Caco-2 (cell line): ENCODE results near the gene ANGPTL2. TPM values are rescaled to one million over a fixed set of nuclear protein-coding genes. Genes with fewer than 3 reads are reported as not detected.

Experiments used
- BruUV-seq: library from RNA; stranded (reverse); fragments of 400-500 nt; replicated peaks from 2 replicates; lab custom pipeline; 2021; lab: Mats Ljungman, UMichigan
- CTCF ChIA-PET: fragments of 300-600 bp; sonication (Branson Sonifier 250); formaldehyde crosslinking; loops from one replicate; lab custom pipeline; 2022; ENCODE audit warnings: antibody characterized with exemption; lab: Charles Lee
- POLR2A ChIA-PET: fragments of 300-600 bp; sonication (Branson Sonifier 250); formaldehyde crosslinking; loops from one replicate; lab custom pipeline; 2022; ENCODE audit warnings: antibody characterized with exemption; lab: Charles Lee
- DNase-seq, 2 experiments: peaks; one replicate each; pipeline versions ENCODE4 v3.0.0 to v3.0.0-alpha.2; 2020 to 2022
- H3K27me3 ChIP-seq: replicated peaks from 2 replicates; pipeline ENCODE4 v1.6.0; 2011; ENCODE audit warnings: low read length; ENCODE audit not compliant: control insufficient read depth, insufficient read depth
- H3K36me3 ChIP-seq: 2 replicates; pipeline ENCODE4 v1.5.1; 2011; ENCODE audit warnings: low read length; ENCODE audit not compliant: control insufficient read depth, insufficient read depth
- H3K4me1 ChIP-seq: fragments of 250-450 bp; sonication (Bioruptor Pico); 2 replicates; pipeline ENCODE4 v1.5.1; 2020; ENCODE audit warnings: mild to moderate bottlenecking
- H3K4me3 ChIP-seq: 2 replicates; pipeline ENCODE4 v1.5.1; 2011; ENCODE audit warnings: low read depth, mild to moderate bottlenecking, control low read depth, low read length
- H3K9me3 ChIP-seq: fragments of 250-450 bp; sonication (Bioruptor Pico); 2 replicates; pipeline ENCODE4 v1.5.1; 2020; ENCODE audit warnings: mild to moderate bottlenecking, moderate library complexity
- H3K27ac Mint-ChIP-seq: one replicate; pipeline ENCODE4 v1.8.0; 2022; ENCODE audit warnings: mixed read lengths; ENCODE audit not compliant: unreplicated experiment
- H3K27me3 Mint-ChIP-seq: one replicate; pipeline ENCODE4 v1.8.0; 2022; ENCODE audit warnings: mixed read lengths; ENCODE audit not compliant: insufficient read depth, unreplicated experiment
- H3K36me3 Mint-ChIP-seq: one replicate; pipeline ENCODE4 v1.8.0; 2022; ENCODE audit warnings: mild to moderate bottlenecking, mixed read lengths; ENCODE audit not compliant: insufficient read depth, unreplicated experiment
- H3K4me1 Mint-ChIP-seq: one replicate; pipeline ENCODE4 v1.8.0; 2022; ENCODE audit warnings: low read depth, mixed read lengths; ENCODE audit not compliant: unreplicated experiment
- H3K4me3 Mint-ChIP-seq: one replicate; pipeline ENCODE4 v1.8.0; 2022; ENCODE audit warnings: mild to moderate bottlenecking, moderate library complexity, mixed read lengths; ENCODE audit not compliant: unreplicated experiment
- H3K9me3 Mint-ChIP-seq: one replicate; pipeline ENCODE4 v1.8.0; 2022; ENCODE audit warnings: mixed read lengths; ENCODE audit not compliant: unreplicated experiment
- intact Hi-C: fragments of 100-400 bp; cut with micrococcal nuclease; formaldehyde crosslinking; loops from one replicate; pipeline ENCODE4 v1.10.0; 2022; ENCODE audit not compliant: unreplicated experiment
- total RNA-seq: library from RNA; stranded (reverse); gene quantifications from 2 replicates; pipeline ENCODE4 v1.2.3, GENCODE V29; 2022
- TF ChIP-seq, protein P1 (sequence below), 2 experiments: fragments of 200-600 bp in 1 of 2; IDR thresholded peaks; 1 replicate in 1 of 2; 2 replicates in 1 of 2; pipeline versions ENCODE4 v1.5.1 to v1.8.0; 2011 to 2022; ENCODE audit warnings: antibody characterized with exemption in 1 of 2, control low read depth in 1 of 2, inconsistent platforms in 1 of 2, low read depth in 1 of 2, low read length in 1 of 2, mild to moderate bottlenecking in 1 of 2, moderate library complexity in 1 of 2; ENCODE audit not compliant: insufficient read depth in 1 of 2, severe bottlenecking in 1 of 2, unreplicated experiment in 1 of 2

Gene ANGPTL2
- total RNA-seq, 1 experiment from 2014 or later = not detected

DNA sequence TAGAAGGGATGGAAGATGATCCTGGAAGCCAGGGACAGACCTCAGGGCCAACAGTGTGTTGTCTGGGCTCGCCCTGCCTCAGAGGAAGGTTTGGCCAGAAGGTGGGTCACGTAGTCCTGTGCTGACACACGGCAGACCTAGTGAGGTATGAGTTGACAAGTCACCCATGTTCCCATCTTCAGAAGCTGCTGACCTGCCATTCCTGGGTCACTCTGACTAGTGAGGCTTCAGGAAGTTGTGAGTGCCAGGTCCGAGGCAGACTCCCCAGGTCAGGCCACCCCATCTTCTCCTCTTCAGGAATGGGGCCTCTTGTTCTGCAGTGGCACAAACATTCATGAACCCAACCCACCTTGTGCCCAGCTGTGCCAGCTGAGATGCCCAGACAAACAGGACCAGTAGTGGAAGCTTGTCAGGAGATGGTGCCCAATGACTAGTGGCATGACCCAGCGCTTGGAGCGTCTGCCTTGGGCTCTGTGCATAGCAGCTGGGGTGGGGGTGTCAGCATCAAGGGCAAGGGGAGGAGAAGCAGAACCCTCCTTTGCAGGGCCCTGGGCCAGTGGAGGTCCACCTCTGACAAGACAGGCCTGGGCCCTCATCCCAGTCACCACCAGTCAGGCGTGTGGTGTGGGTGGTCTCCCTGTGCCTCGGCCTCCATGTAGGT lies 16.8 kb upstream of the ANGPTL2 start:
- Histone ChIP-seq H3K36me3 (no peaks in the 10 kb centered on the region; the same call in 1 of the 2 replicates), H3K27me3 (no peaks in the 10 kb centered on the region), H3K4me3 (no peak overlapping the region), H3K4me1 (no peaks in the 10 kb centered on the region), H3K9me3 (no peaks in the 10 kb centered on the region; the same call in 1 of the 2 replicates)
- TF ChIP-seq, protein P1, sequence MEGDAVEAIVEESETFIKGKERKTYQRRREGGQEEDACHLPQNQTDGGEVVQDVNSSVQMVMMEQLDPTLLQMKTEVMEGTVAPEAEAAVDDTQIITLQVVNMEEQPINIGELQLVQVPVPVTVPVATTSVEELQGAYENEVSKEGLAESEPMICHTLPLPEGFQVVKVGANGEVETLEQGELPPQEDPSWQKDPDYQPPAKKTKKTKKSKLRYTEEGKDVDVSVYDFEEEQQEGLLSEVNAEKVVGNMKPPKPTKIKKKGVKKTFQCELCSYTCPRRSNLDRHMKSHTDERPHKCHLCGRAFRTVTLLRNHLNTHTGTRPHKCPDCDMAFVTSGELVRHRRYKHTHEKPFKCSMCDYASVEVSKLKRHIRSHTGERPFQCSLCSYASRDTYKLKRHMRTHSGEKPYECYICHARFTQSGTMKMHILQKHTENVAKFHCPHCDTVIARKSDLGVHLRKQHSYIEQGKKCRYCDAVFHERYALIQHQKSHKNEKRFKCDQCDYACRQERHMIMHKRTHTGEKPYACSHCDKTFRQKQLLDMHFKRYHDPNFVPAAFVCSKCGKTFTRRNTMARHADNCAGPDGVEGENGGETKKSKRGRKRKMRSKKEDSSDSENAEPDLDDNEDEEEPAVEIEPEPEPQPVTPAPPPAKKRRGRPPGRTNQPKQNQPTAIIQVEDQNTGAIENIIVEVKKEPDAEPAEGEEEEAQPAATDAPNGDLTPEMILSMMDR (IDR thresholded peaks at IDR 0.05; ENCODE audit: insufficient read depth in 1 of 2, low read depth in 1 of 2, low read length in 1 of 2, severe bottlenecking in 1 of 2, unreplicated experiment in 1 of 2) = no peak
- no TSS peak for BruUV-seq
- Mint-ChIP-seq H3K4me1 (peaks cover 7% of the 10 kb centered on the region), H3K9me3 (no peaks in the 10 kb centered on the region), H3K27me3 (no peaks in the 10 kb centered on the region), H3K36me3 (peaks cover 6% of the 10 kb centered on the region), H3K27ac (no peak overlapping the region), H3K4me3 (no peak overlapping the region)
- no peak for DNase-seq
- POLR2A ChIA-PET = no interaction called here
- CTCF ChIA-PET = no interaction called here
- intact Hi-C loops = no loop called here

DNA sequence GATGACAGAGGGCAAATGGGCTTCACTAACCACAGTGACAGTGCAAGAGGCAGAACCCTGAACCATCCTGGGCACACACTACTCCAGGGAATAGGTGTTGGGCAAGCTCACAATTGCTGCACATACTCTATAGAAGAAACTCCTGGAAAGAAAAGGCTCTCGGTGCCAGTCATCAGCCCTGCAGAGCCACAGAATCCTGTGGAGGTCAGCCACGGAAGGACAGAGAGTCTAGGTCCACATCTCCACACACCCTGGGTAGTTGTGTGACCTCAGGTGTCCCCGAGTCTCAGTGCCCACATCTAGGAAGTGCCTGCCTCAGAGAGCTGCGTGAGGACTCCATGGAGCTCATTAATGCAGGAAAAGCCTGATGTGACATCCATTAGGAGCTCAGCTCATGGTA lies 16.0 kb upstream of the ANGPTL2 start:
- Histone ChIP-seq H3K9me3 (no peaks in the 10 kb centered on the region; the same call in 1 of the 2 replicates), H3K4me1 (no peaks in the 10 kb centered on the region; the same call in 1 of the 2 replicates), H3K27me3 (no peaks in the 10 kb centered on the region), H3K36me3 (no peaks in the 10 kb centered on the region; the same call in 1 of the 2 replicates), H3K4me3 (no peak overlapping the region)
- intact Hi-C loops = no loop called here
- H3K4me1 Mint-ChIP-seq = peaks cover 7% of the 10 kb centered on the region
- H3K36me3 Mint-ChIP-seq = peaks cover 6% of the 10 kb centered on the region
- H3K9me3 Mint-ChIP-seq = no peaks in the 10 kb centered on the region
- H3K27me3 Mint-ChIP-seq = no peaks in the 10 kb centered on the region
- no TSS peak for BruUV-seq
- no peak overlapping the region for H3K4me3 Mint-ChIP-seq
- ChIA-PET POLR2A (no interaction called here), CTCF (no interaction called here)
- TF ChIP-seq, protein P1 (IDR thresholded peaks at IDR 0.05; ENCODE audit: insufficient read depth in 1 of 2, low read depth in 1 of 2, low read length in 1 of 2, severe bottlenecking in 1 of 2, unreplicated experiment in 1 of 2) = no peak
- no peak for DNase-seq
- H3K27ac Mint-ChIP-seq = no peak overlapping the region

DNA sequence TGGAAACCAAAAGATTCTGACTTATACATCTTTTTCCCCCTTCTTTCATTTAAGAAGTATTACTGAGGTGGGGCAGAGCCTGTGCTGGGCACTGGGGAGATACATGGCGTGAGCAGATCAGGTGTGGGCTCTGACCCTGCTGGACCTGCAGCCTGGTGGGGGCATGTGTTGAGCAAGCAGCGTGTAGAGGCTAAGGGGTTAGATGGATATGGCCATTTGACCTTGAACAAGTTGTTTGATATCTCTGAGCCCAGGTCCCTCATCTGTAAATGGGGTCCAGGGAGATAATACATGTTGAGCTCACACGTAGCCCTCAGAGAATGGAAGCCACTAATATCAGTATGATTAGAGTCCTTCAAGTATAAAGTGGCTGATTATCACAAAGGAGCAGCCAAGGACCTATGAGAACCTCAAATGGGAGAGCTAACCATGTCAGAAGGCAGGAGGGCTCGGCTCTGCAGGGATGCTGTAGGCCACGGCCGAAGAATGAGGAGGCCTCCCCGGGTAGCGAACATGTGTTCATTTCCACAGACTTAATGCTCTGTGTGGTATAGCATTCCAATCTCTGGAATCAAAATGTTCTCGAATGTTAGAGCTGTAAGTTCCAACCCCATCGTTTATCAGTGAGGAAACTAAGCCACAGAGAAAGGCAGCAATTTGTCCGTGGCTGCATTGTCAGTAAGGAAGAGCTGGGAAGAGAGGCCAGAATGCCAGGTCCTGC lies 15.4 kb upstream of the ANGPTL2 start:
- Histone ChIP-seq H3K4me1 (peaks cover 6% of the 10 kb centered on the region), H3K9me3 (no peaks in the 10 kb centered on the region; the same call in 1 of the 2 replicates), H3K27me3 (no peaks in the 10 kb centered on the region), H3K4me3 (no peak overlapping the region), H3K36me3 (no peaks in the 10 kb centered on the region; the same call in 1 of the 2 replicates)
- no peak overlapping the region for H3K27ac Mint-ChIP-seq
- no TSS peak for BruUV-seq
- CTCF ChIA-PET = no interaction called here
- DNase-seq = no peak
- no peaks in the 10 kb centered on the region for H3K9me3 Mint-ChIP-seq
- TF ChIP-seq, protein P1 (IDR thresholded peaks at IDR 0.05; ENCODE audit: insufficient read depth in 1 of 2, low read depth in 1 of 2, low read length in 1 of 2, severe bottlenecking in 1 of 2, unreplicated experiment in 1 of 2) = no peak
- H3K36me3 Mint-ChIP-seq = peaks cover 6% of the 10 kb centered on the region
- H3K4me1 Mint-ChIP-seq = peaks cover 7% of the 10 kb centered on the region
- no peak overlapping the region for H3K4me3 Mint-ChIP-seq
- POLR2A ChIA-PET = no interaction called here
- H3K27me3 Mint-ChIP-seq = no peaks in the 10 kb centered on the region
- intact Hi-C loops = no loop called here
